AG10803 (cell line): ENCODE measurements around the gene CSAG3.
"Not testable (repeated sequence)": the region's sequence is repeated elsewhere in the genome, so short reads cannot be mapped to it uniquely, and the experiment has no call there.

Experiments
- DNase-seq: peaks from one replicate; pipeline ENCODE4 v3.0.0; 2010; ENCODE audit warnings: low read depth
- H3K4me3 ChIP-seq: 2 replicates; pipeline ENCODE4 v1.5.1; 2011; ENCODE audit warnings: mild to moderate bottlenecking, low read length, control low read depth
- CTCF ChIP-seq: conservative IDR thresholded peaks from 2 replicates; pipeline ENCODE4 v1.5.1; 2011; ENCODE audit warnings: mild to moderate bottlenecking, low read length, control low read depth, inconsistent platforms

The CSAG3 gene

GRCh38 chrX:152758918-152759317 lies at the start of gene CSAG3:
Gene CSAG3, plus strand, starts transcription at chrX:152759218.
- DNase-seq, H3K4me3 ChIP-seq: not testable (repeated sequence)

GRCh38 chrX:152713195-152713594 lies 45.8 kb upstream of the CSAG3 start:
- H3K4me3 ChIP-seq, DNase-seq: not testable (repeated sequence)

GRCh38 chrX:152713815-152714787 lies 44.9 kb upstream of the CSAG3 start, which contains the start of gene MAGEA2B:
Gene MAGEA2B, plus strand, starts transcription at chrX:152714628. Its CDS starts 2,479 bp downstream, at chrX:152717107.
- DNase-seq, H3K4me3 ChIP-seq: not testable (repeated sequence)

GRCh38 chrX:152725409-152725808 lies 33.6 kb upstream of the CSAG3 start:
- TF ChIP-seq CTCF: no peak
- H3K4me3 ChIP-seq: no peak overlapping the region
- no peak for DNase-seq

- no peak for DNase-seq
- no peak within 1 kb of the TSS for H3K4me3 ChIP-seq
- no peak for TF ChIP-seq CTCF
Measured at GRCh38 chrX:152733261-152733975, 25.6 kb upstream of the CSAG3 start, which contains the start of the genes CSAG1 and MAGEA12. Gene CSAG1, minus strand, starts transcription at chrX:152733721. Its CDS starts 1,261 bp downstream, at chrX:152732460. Gene MAGEA12, plus strand, starts transcription at chrX:152733757. Its CDS starts 2,405 bp downstream, at chrX:152736162.

- not testable (repeated sequence) for H3K4me3 ChIP-seq, DNase-seq
Measured at GRCh38 chrX:152734143-152734858, 24.7 kb upstream of the CSAG3 start.

GRCh38 chrX:152735101-152735500 lies 23.9 kb upstream of the CSAG3 start:
- no peak for DNase-seq
- no peak overlapping the region for H3K4me3 ChIP-seq
- TF ChIP-seq CTCF: no peak

GRCh38 chrX:152735860-152736511 lies 23.0 kb upstream of the CSAG3 start:
- no peak for DNase-seq
- no peak overlapping the region for H3K4me3 ChIP-seq
- no peak for TF ChIP-seq CTCF

- not testable (repeated sequence) for DNase-seq, H3K4me3 ChIP-seq
Measured at GRCh38 chrX:152736528-152736927, 22.5 kb upstream of the CSAG3 start.
